KOPT-K1 (cell line): ENCODE data around the gene DOCK10.
A peak's percentile ranks its signal among the peaks of the same experiment; 100 is the strongest.

Experiments used
- H3K27ac ChIP-seq: fragments of 200-600 bp; sonication (generic); 2 replicates; pipeline ENCODE4 v1.5.1; 2016; ENCODE audit warnings: antibody characterized with exemption, mild to moderate bottlenecking, low read depth, low read length; ENCODE audit not compliant: poor library complexity, severe bottlenecking
- H3K36me3 ChIP-seq: fragments of 200-600 bp; sonication (generic); 2 replicates; pipeline ENCODE4 v1.5.1; 2017; ENCODE audit warnings: antibody characterized with exemption, mild to moderate bottlenecking, low read length, moderate library complexity; ENCODE audit not compliant: insufficient read depth
- H3K9me3 ChIP-seq: fragments of 200-600 bp; sonication (generic); 2 replicates; pipeline ENCODE4 v1.5.1; 2017; ENCODE audit warnings: antibody characterized with exemption, low read length, mild to moderate bottlenecking; ENCODE audit not compliant: insufficient read depth, poor library complexity, severe bottlenecking

DOCK10 gene

DNA sequence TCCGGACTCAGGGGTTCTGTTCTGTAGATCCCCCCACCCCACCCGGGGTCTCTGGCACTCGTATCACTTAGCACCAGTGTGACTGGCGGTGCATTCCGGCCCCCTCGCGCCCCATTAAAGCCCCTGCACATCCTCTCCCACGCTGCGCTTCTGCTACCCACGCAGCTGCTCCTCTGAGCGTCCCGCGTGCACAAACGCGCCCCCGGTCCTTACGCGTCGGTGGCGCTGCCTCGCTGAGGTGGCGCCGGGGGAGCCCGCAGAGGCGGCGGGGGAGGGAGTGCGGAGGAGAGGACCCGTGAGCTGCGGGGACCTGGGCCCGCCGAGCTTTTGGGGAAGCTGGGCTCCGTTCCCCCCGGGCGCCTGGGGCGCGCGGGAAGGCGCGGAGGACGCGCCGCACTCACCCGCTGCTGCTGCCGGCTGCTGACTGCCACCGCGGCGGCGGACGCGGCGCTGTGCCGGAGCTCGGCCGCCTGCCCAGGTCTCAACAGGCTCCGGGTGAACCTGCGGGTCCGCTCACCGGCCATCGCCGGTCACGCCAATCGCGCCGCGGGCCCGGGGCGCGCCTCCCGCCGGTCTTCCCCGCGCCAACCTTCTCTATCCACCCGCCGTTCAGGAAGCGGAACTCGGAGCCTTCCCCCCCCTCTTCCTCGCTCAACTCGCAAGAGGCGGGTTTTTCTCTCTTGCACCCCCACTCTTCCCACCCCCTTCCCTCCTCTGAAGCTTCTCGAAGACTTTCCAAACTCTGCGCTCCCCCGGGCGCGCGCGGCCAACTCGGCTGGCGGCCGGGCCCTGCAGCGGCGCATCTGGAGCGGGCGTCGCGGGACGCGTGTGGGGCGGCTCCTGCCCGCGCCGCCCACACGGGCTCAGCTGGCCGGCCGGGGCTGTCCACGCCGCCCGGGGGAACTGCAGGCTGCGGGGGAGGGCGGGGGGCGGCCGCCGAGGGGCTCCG is at the start of gene DOCK10:
Gene DOCK10, minus strand, starts transcription at position 618 of the 949 bp plus-strand sequence. Its CDS starts 94 bp downstream, at position 524.
- no peaks in the 10 kb centered on the region for H3K9me3 ChIP-seq
- no peaks in the 10 kb centered on the region for H3K36me3 ChIP-seq
- H3K27ac ChIP-seq = peak within 1 kb of the TSS; percentile 78

- Histone ChIP-seq H3K27ac (no peak overlapping the region), H3K9me3 (no peaks in the 10 kb centered on the region)
Measured at GRCh38 chr2:225091336-225091735, 49.1 kb upstream of the DOCK10 start.

GRCh38 chr2:225090746-225091145 is 48.5 kb upstream of the DOCK10 start:
- Histone ChIP-seq H3K36me3 (no peaks in the 10 kb centered on the region), H3K27ac (no peak overlapping the region), H3K9me3 (no peaks in the 10 kb centered on the region)

More at GRCh38 chr2:225091336-225091735, 49.1 kb upstream of the DOCK10 start:
- H3K36me3 ChIP-seq = no peaks in the 10 kb centered on the region

- no peak overlapping the region for H3K27ac ChIP-seq
- H3K9me3 ChIP-seq = no peaks in the 10 kb centered on the region
- no peaks in the 10 kb centered on the region for H3K36me3 ChIP-seq
Measured at GRCh38 chr2:225086915-225087314, 44.6 kb upstream of the DOCK10 start.

DNA sequence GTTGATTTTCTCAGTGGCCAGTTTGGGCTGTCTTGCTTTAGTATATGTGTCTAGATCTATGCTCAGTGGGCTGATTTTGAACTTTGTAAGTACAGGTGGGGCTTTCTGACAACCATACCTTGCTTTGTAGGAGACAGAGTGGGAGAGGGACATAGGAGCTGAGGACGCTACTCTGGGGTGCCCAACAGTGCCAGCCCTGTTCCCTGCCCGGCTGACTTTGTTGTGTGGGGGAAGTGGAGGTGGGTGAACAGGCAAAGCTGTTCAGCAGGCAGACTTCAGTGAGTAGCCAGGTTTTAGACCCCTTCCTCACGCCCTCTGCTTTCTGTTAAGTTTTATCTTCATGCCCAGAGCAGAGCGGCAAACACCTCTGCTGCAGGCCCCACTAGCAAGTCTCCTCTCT is 44.2 kb upstream of the DOCK10 start:
- Histone ChIP-seq H3K9me3 (no peaks in the 10 kb centered on the region), H3K27ac (no peak overlapping the region), H3K36me3 (no peaks in the 10 kb centered on the region)

GRCh38 chr2:225083276-225083675 is 41.0 kb upstream of the DOCK10 start:
- H3K36me3 ChIP-seq = no peaks in the 10 kb centered on the region
- H3K9me3 ChIP-seq = no peaks in the 10 kb centered on the region
- H3K27ac ChIP-seq = no peak overlapping the region

DNA sequence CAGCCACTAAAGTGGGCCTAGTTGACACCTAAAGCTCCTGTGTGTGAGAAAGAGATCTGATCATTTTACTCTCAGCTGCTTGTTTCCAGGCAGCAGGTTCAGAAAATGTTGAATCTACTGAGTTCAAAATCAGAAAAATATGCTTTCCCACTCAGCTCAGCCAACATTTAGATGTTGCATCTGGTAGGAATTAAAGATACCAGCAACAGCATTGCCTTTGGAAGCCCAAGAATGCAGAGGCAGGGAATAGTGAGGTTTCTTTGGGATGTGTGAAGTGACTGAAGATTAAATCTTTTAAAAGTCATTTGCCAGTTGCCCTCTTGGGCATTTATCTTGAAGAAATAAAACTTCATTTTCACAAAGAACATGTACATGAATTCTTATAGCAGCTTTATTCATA is 33.9 kb upstream of the DOCK10 start:
- no peak overlapping the region for H3K27ac ChIP-seq
- H3K9me3 ChIP-seq = no peaks in the 10 kb centered on the region
- H3K36me3 ChIP-seq = no peaks in the 10 kb centered on the region

- no peak overlapping the region for H3K27ac ChIP-seq
- H3K36me3 ChIP-seq = no peaks in the 10 kb centered on the region
Measured at GRCh38 chr2:225074919-225075681, 32.8 kb upstream of the DOCK10 start.

DNA sequence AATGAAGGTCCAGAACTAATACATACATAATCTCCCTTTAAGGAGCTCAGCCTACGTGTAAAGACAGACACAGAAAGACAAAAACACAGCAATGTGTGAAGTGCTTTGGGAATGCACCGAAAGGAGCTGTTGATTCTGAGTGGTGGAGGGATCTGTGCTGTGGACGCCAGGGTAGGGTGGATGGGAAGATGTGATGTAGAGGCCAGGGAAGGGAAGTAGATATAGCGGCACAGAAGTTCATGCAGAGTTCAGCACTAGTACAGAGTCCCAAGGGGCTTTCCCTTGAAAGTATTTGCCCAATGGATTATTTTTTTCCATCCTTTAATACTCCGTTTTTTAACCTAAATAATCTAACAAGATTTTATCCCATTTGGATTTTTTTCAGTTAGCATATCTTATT is 32.1 kb upstream of the DOCK10 start:
- H3K9me3 ChIP-seq = no peaks in the 10 kb centered on the region
- no peak overlapping the region for H3K27ac ChIP-seq
- no peaks in the 10 kb centered on the region for H3K36me3 ChIP-seq

More at GRCh38 chr2:225074919-225075681, 32.8 kb upstream of the DOCK10 start:
- H3K9me3 ChIP-seq = no peaks in the 10 kb centered on the region

DNA sequence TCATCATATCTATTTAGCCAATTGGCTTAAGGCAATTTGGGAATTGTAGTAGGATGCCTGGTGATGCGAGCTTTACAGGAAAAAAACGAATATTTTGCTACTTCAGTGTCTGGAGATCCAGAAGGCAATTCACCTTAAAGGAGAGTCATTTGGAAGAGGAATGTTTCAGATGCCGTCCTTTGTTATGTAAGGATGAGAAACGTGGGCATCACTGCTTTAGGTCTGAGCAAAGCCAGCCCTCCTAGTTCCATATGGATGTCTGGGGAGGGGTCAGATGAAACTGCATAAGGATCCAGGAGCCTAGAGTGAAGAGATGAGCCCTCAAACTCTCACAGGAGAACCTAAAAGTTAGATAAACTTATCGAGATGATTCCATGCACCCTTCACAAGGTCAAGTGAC is 30.9 kb upstream of the DOCK10 start:
- H3K27ac ChIP-seq = no peak overlapping the region

GRCh38 chr2:225072444-225072843 is 30.2 kb upstream of the DOCK10 start:
- H3K9me3 ChIP-seq = peaks cover 10% of the 10 kb centered on the region
- H3K36me3 ChIP-seq = no peaks in the 10 kb centered on the region
- H3K27ac ChIP-seq = no peak overlapping the region

More for the DNA sequence above, 30.9 kb upstream of the DOCK10 start:
- H3K36me3 ChIP-seq = no peaks in the 10 kb centered on the region
- H3K9me3 ChIP-seq = peaks cover 2% of the 10 kb centered on the region

DNA sequence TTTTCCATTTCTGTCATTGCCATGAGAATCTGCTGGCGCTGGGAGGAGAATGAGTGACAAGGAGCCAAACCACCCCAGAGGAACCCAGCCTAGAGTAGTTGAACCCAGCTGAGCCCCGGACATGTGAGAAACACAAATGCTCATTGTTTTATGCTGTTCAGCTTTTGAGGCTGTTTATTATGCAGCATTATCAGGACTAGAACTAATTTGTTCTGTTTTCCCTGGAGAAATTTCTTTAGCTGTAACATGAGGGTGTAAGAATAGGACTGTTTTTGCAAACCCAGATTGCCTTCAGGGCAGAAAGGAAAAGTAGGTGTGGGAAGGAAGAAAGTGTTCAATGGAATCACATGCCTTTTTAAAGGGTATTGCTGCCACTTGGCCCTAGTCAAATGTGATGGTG is 28.5 kb upstream of the DOCK10 start:
- Histone ChIP-seq H3K9me3 (peaks cover 15% of the 10 kb centered on the region), H3K27ac (no peak overlapping the region), H3K36me3 (no peaks in the 10 kb centered on the region)

- Histone ChIP-seq H3K36me3 (no peaks in the 10 kb centered on the region), H3K9me3 (peaks cover 15% of the 10 kb centered on the region), H3K27ac (no peak overlapping the region)
Measured at GRCh38 chr2:225069966-225070365, 27.7 kb upstream of the DOCK10 start.

DNA sequence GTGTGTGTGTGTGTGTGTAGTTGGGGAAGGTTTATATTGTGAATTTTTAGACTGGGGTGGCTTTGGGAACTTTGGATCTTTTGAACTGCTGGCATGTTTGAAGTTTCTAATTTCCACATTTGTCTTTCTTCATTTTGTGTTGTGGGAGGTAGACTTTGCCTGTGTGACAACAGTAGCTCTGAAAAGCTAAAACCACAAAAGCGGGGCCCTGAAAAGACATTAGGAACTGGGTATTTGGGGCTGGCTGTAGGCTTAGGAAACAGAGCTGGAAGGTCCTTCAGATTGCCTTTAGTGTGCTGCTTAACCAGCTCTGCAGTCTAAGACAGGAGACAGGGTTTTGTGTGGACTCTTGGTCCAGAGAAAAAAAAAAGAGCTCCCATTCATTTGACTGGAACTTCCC is 27.2 kb upstream of the DOCK10 start:
- Histone ChIP-seq H3K9me3 (peaks cover 15% of the 10 kb centered on the region), H3K36me3 (no peaks in the 10 kb centered on the region)

DNA sequence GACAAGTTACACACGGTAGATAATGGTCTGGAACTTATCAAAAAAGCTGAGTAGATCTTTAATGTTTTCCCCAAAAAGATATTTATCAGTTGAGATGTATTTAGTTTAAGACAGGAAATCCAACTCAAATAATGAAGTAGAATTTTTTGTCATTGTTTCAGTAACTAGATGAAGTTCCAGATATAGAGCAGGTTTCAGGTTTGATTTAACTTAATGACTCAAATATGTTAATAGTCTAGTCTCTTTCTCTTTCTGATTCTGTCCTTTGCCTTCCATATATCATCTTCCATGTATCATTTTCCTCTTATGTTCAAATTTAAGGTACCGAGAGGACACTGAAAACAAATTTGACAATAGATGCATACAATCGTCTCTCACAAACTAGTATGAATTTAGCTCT is 23.6 kb upstream of the DOCK10 start:
- Histone ChIP-seq H3K27ac (no peak overlapping the region), H3K9me3 (peaks cover 15% of the 10 kb centered on the region), H3K36me3 (no peaks in the 10 kb centered on the region)

More for the DNA sequence above, 27.2 kb upstream of the DOCK10 start:
- no peak overlapping the region for H3K27ac ChIP-seq
